Parathyroid adenoma (tissue), 2 donors: Measurements from ENCODE around the gene SAPCD1.
A peak's percentile ranks its signal among the peaks of the same experiment; 100 is the strongest.

Experiments used
- H2AFZ ChIP-seq: fragments of 300-600 bp; sonication (generic); one replicate; pipeline ENCODE4 v1.7.0; 2017; ENCODE audit warnings: antibody characterized with exemption, mild to moderate bottlenecking
- H3K27ac ChIP-seq: fragments of 300-600 bp; sonication (generic); one replicate; pipeline ENCODE4 v1.7.0; 2017
- H3K27me3 ChIP-seq: fragments of 300-600 bp; sonication (generic); one replicate; pipeline ENCODE4 v1.7.0; 2017; ENCODE audit warnings: low read length; ENCODE audit not compliant: control insufficient read depth, insufficient read depth
- H3K36me3 ChIP-seq: fragments of 300-600 bp; sonication (generic); one replicate; pipeline ENCODE4 v1.7.0; 2017; ENCODE audit warnings: low read length; ENCODE audit not compliant: control insufficient read depth, insufficient read depth
- H3K4me1 ChIP-seq: fragments of 300-600 bp; sonication (generic); one replicate; pipeline ENCODE4 v1.7.0; 2017; ENCODE audit warnings: control low read depth
- H3K4me2 ChIP-seq: fragments of 300-600 bp; sonication (generic); one replicate; pipeline ENCODE4 v1.7.0; 2017; ENCODE audit warnings: low read length
- H3K4me3 ChIP-seq: fragments of 300-600 bp; sonication (generic); one replicate; pipeline ENCODE4 v1.7.0; 2017; ENCODE audit warnings: low read depth, low read length
- H3K79me2 ChIP-seq: fragments of 300-600 bp; sonication (generic); one replicate; pipeline ENCODE4 v1.7.0; 2017; ENCODE audit warnings: control low read depth
- H3K9ac ChIP-seq: fragments of 300-600 bp; sonication (generic); one replicate; pipeline ENCODE4 v1.7.0; 2017; ENCODE audit warnings: mild to moderate bottlenecking
- H3K9me3 ChIP-seq: fragments of 300-600 bp; sonication (generic); one replicate; pipeline ENCODE4 v1.7.0; 2017; ENCODE audit warnings: low read length; ENCODE audit not compliant: control insufficient read depth
- CTCF ChIP-seq: fragments of 300-600 bp; sonication (generic); IDR thresholded peaks from one replicate; pipeline ENCODE4 v1.7.0; 2017; ENCODE audit warnings: antibody characterized with exemption, mild to moderate bottlenecking
- donor health status: primary hyperparathyroidism.

The SAPCD1 gene

GRCh38 chr6:31725502-31726350, 36.7 kb upstream of the SAPCD1 start:
- TF ChIP-seq CTCF = no peak
- no peak overlapping the region for H3K4me2 ChIP-seq
- H3K79me2 ChIP-seq = no peaks in the 10 kb centered on the region
- H3K27me3 ChIP-seq = no peaks in the 10 kb centered on the region
- H3K27ac ChIP-seq = no peak overlapping the region
- H2AFZ ChIP-seq = no peak overlapping the region
- no peaks in the 10 kb centered on the region for H3K9me3 ChIP-seq
- H3K9ac ChIP-seq = no peak overlapping the region
- H3K4me1 ChIP-seq = no peaks in the 10 kb centered on the region
- no peaks in the 10 kb centered on the region for H3K36me3 ChIP-seq
- H3K4me3 ChIP-seq = no peak overlapping the region

DNA sequence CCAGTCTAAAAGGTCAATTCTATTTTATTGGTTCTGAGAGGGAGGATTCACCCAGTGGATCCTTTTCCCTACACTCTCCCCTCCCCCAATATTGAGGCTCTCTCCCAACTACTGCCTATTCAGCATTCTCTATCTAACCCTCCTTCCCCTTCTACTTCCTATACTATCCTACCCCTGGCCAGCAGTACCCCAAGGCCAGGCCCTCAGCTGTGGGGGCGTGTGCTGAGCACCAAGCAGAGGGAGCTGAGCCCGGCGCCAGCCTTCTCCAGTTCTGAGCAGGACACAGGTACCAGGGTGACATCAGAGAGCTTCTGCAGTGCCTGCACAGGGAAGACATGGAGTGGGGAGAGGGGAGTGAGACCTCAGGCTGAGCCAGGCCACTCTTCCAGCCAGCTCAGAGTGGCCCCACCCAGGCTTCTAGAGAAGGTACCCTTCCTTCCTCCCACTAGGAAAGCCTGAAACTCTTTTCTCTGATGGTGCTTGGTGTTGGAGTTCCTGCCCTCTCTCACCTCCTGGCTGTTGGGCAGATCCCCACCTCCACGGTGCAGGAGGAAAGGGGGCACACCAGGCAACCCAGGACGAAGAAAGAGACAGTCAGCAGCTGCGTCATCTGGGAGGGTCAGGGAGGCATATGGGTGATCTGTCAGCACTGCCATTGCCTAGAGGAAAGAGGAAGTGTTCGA, 35.3 kb upstream of the SAPCD1 start:
- Histone ChIP-seq H3K9me3 (no peaks in the 10 kb centered on the region), H3K9ac (no peak overlapping the region), H3K4me1 (no peaks in the 10 kb centered on the region), H3K36me3 (no peaks in the 10 kb centered on the region), H3K27me3 (no peaks in the 10 kb centered on the region), H3K79me2 (no peaks in the 10 kb centered on the region), H3K27ac (no peak overlapping the region), H2AFZ (no peak overlapping the region), H3K4me3 (no peak overlapping the region), H3K4me2 (no peak overlapping the region)
- TF ChIP-seq CTCF = no peak

DNA sequence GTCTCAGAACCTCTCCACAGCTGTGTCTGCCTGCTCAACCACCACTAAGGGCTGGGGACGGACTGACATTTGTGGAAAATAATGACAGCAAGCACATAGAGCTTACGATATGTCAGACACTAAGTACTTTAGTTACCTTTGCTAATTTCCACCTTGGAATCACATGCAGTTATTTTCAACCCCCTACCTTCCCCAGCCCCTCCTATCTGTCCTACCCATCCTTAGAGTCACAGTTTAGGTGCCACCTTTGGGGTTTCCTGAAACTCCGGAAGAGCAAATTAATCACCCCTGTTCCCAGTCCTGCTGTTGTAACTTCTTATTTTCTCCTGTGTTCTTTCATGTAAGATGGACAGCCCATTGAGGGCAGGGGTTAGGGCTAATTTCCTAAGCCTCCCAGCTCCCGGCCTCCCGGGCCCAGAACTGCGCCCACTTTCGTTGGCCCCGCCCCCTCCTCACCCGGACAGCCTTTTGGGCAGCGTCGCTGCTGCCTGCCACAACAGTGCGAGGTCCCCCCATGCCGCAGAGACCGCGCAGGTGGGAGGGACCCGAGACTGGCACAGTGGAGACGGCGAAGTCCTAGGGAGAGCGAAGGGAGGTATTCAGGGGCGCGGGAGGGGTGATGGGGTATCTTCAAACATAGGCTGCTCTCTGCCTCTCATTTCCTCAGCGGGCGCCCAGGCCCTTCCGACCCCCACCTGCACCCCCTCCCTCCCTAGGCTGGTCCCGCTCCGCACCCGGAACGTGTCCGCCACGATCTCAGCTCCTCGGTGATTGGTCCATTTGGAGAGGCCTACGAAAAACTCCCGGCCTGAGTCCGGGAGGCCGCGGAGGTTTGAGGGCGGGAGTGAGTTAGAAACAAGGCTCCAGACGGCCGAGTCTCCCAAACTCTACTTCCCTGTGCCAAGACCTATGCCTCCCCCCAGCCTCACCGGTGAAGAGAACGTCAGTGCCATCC, 34.5 kb upstream of the SAPCD1 start:
- Histone ChIP-seq H3K4me2 (peak overlapping the region; percentile 98), H3K4me1 (no peaks in the 10 kb centered on the region), H2AFZ (no peak overlapping the region), H3K36me3 (no peaks in the 10 kb centered on the region), H3K4me3 (peak overlapping the region; percentile 94), H3K9ac (no peak overlapping the region), H3K27ac (peak overlapping the region; percentile 20), H3K79me2 (no peaks in the 10 kb centered on the region), H3K27me3 (no peaks in the 10 kb centered on the region), H3K9me3 (no peaks in the 10 kb centered on the region)
- no peak for TF ChIP-seq CTCF

DNA sequence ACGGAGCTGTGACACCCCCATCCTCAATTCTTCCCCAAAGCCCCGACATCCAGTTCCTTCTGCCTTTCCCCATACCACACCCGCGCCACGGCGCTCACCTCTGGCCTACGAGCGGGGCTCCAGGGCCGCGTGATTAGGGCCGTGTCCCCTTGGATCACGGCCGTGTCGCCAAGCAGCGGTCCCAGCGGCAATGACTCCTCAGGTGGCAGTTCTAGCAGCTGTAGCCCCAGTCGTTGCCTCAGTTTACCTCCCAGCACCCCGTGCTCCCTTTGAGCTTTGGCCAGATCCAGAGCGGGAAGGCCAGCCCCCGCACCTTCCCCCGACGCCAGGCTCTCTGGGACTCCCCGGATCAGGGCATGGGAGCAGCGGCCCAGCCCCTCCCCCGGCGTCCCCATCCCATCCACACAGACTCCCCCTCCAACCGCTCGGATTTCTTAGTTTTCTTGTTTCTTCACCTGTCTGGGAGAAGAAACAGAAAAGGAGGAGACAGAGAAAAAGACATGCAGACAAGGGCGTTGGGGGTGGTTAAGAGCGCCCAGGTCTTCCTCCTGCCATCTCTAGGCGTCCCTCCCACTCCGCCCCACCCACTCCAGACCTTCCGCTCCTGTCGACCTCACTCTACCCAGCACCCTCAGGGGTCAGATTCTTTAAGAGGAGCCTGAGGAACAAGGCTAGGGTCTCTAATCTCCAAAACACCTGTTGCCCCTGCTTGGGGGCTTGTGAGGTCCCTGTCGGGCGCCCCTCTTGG, 33.5 kb upstream of the SAPCD1 start, which contains the start of gene DDAH2:
DDAH2 (minus strand) TSS at position 533 of the 748 bp plus-strand sequence; CDS start at position 395, 138 bp downstream.
- Histone ChIP-seq H3K36me3 (no peaks in the 10 kb centered on the region), H3K4me2 (peak within 1 kb of the TSS; percentile 98), H3K4me3 (peak within 1 kb of the TSS; percentile 94), H2AFZ (peak within 1 kb of the TSS; percentile 70), H3K27me3 (no peaks in the 10 kb centered on the region), H3K9me3 (no peaks in the 10 kb centered on the region), H3K27ac (peak within 1 kb of the TSS; percentile 61), H3K79me2 (no peaks in the 10 kb centered on the region), H3K9ac (no peak within 1 kb of the TSS), H3K4me1 (no peaks in the 10 kb centered on the region)
- TF ChIP-seq CTCF = no peak
